SK-N-MC (cell line): ENCODE measurements around the gene HPCAL4.
A peak's percentile ranks its signal among the peaks of the same experiment; 100 is the strongest.

Source experiments
- DNase-seq: peaks from one replicate; pipeline ENCODE4 v3.0.0-alpha.2; 2011; ENCODE audit warnings: low read depth, low spot score
- H3K27ac ChIP-seq: fragments of 200-600 bp; sonication (generic); 2 replicates; pipeline ENCODE4 v1.5.1; 2016; ENCODE audit warnings: mixed run types
- H3K36me3 ChIP-seq: fragments of 200-600 bp; sonication (generic); 2 replicates; pipeline ENCODE4 v1.6.1; 2017; ENCODE audit warnings: antibody characterized with exemption, low read length, mixed read lengths; ENCODE audit not compliant: insufficient read depth
- H3K4me3 ChIP-seq: fragments of 200-600 bp; sonication (generic); 2 replicates; pipeline ENCODE4 v1.5.1; 2016
- H3K9ac ChIP-seq: fragments of 200-600 bp; sonication (generic); 2 replicates; pipeline ENCODE4 v1.8.0; 2017; ENCODE audit warnings: mixed run types, mixed read lengths; ENCODE audit not compliant: insufficient read length
- H3K9me3 ChIP-seq: fragments of 200-600 bp; sonication (generic); 2 replicates; pipeline ENCODE4 v1.6.1; 2017; ENCODE audit warnings: low read depth, mild to moderate bottlenecking, antibody characterized with exemption, low read length, moderate library complexity, mixed read lengths
- EZH2 ChIP-seq: fragments of 200-600 bp; sonication (generic); IDR thresholded peaks from one replicate; pipeline ENCODE4 v1.6.1; 2017; ENCODE audit warnings: antibody characterized with exemption
- FOXP2 ChIP-seq: optimal IDR thresholded peaks from 2 replicates; pipeline ENCODE3; 2011; ENCODE audit warnings: mild to moderate bottlenecking, moderate library complexity; ENCODE audit not compliant: insufficient read depth; ENCODE audit errors: extremely low read length, control extremely low read depth
- POLR2AphosphoS5 ChIP-seq: IDR thresholded peaks from 2 replicates; pipeline ENCODE4 v1.6.1; 2012; ENCODE audit warnings: mild to moderate bottlenecking, low read depth, low read length, borderline replicate concordance

HPCAL4 gene

DNA sequence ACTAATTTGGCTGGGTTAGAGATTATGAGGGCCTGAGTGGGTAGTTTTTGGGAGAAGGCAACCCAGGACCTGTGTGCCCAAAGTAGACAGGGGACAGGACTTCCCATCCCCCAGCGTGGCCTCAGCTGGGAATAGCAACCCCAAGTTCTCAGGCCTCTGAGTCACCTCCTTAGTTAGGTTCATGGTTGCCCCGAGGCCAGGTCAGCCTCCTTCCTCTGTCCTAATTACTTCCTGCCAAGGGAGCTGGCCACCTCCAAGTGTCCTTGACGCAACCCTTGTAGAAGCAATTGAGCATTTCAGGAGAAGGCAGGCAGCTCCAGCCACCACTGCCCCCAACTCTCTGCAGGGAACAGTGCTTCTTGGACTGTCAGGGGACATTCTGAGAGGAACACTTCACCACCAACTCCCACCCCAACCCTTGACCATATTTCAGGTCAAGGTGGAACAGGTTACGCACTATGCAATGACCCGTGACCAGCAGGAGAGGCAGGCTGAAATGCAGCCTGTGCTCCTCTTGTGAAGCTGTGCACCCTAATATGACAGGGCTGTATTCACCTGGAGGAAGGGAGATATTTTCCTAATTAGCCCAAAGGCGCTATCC, 14.2 kb downstream of the HPCAL4 start:
- TF ChIP-seq POLR2AphosphoS5: no peak
- no peak for TF ChIP-seq FOXP2
- no peak for TF ChIP-seq EZH2
- no peaks in the 10 kb centered on the region for H3K9me3 ChIP-seq
- no peaks in the 10 kb centered on the region for H3K36me3 ChIP-seq
- DNase-seq: no peak
- no peak overlapping the region for H3K27ac ChIP-seq
- H3K9ac ChIP-seq: no peak overlapping the region
- H3K4me3 ChIP-seq: no peak overlapping the region

DNA sequence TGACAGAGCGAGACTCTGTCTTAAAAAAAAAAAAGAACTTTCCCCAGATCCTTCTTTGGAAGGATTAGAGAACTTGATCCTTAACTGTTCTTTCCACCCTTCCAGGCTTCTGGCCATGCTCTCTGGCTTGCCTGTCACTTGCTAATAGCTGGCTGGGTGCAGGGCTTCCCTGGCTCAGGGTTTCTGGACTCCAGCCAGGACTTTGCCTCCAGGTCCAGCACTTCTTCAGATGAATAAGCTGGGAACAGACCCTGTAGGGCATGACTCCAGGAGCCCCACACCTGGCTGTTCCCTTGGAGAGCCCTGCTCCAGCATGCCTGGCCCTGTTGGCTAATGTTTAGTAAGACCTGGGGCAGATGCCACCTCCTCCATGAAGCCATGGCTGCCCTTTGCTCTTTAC, 16.0 kb downstream of the HPCAL4 start:
- no peaks in the 10 kb centered on the region for H3K36me3 ChIP-seq
- H3K9me3 ChIP-seq: no peaks in the 10 kb centered on the region
- no peak overlapping the region for H3K4me3 ChIP-seq
- no peak overlapping the region for H3K27ac ChIP-seq
- TF ChIP-seq EZH2: no peak
- TF ChIP-seq FOXP2: no peak
- TF ChIP-seq POLR2AphosphoS5: no peak
- no peak overlapping the region for H3K9ac ChIP-seq
- no peak for DNase-seq

DNA sequence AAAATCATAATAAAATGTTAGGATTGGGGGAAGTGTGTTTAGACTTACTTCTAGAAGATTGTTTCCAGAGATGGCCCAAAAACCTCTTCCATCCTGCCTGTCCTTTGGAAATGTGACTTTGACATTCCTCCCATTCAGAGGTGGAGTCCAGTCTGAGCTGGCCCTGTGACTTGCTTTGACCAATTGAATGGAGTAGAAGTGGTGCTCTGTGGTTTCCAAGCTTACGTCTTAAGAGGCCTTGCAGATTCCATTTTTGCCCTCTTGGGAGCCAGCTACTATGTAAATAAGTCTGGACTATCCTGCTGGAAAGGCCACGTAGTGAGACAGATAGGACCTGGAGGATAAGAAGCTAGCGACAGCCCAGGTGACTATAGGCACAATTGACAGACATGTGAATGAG, 18.0 kb downstream of the HPCAL4 start:
- Histone ChIP-seq H3K36me3 (no peaks in the 10 kb centered on the region), H3K9me3 (no peaks in the 10 kb centered on the region), H3K27ac (no peak overlapping the region), H3K4me3 (no peak overlapping the region), H3K9ac (no peak overlapping the region)
- no peak for TF ChIP-seq EZH2
- no peak for TF ChIP-seq FOXP2
- TF ChIP-seq POLR2AphosphoS5: no peak
- no peak for DNase-seq

DNA sequence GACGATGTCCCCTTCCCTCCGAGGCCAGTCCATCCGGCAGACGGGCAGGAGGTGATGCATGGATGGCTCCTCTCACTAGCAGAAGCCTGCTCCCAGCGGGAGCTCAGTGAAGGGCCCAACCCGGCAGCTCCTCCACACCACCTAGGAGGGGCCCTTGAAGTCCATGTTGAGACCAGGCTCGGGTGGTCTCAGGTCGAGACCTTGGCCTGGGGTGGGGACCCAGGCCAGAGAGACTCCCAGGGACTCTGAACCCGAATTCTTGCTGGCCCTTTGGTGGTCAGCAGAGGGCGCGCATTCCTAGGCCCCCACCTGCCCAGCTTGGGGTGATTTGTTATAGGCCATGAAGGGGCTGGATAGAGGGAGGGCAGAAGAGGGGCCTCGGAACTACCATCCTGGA, 18.7 kb downstream of the HPCAL4 start:
- no peak overlapping the region for H3K27ac ChIP-seq
- H3K9ac ChIP-seq: no peak overlapping the region
- H3K4me3 ChIP-seq: no peak overlapping the region
- TF ChIP-seq POLR2AphosphoS5 (no peak), EZH2 (no peak), FOXP2 (no peak)
- no peaks in the 10 kb centered on the region for H3K9me3 ChIP-seq
- H3K36me3 ChIP-seq: no peaks in the 10 kb centered on the region
- DNase-seq: no peak

DNA sequence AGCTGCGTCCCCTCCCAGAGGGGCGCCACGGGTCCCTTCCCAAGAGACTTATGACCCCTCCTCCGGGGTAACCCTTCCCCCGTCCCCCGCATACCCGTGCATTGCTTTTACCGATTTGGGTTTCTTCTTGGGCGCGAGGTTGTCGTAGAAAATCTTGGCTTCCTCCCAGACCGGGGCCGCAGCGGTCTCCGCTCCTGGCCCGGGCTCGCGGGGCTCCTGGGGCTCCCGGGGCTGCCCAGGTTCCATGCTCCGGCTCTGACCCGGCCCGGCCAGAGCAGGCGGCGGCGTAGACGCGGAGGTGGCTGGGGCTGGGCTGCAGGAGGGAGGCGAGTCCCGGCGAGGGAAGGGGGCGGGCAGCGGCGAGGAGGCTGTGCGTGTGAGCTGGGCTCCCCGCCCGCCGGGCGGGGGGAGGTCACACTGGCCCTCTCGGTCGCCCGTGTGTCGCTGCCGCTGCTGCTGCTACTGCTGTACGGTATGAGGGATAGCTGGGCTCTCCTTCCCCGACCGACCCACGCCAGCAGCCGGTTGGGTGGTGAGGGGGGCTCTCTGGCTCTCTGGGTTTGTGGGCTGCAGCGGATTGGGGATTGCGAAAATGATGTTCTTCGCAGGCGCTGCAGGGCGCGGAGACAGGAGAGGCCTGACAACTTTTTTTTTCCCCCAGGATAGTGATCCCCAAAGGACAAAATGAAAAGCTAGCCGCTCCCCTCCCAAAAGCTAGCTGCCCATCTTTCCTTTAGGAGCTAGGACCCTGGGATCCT, 19.3 kb downstream of the HPCAL4 start, which contains the start of gene NT5C1A:
Gene NT5C1A, minus strand, starts transcription at position 315 of the 758 bp plus-strand sequence. Its CDS starts 69 bp downstream, at position 246.
- no peak within 1 kb of the TSS for H3K9ac ChIP-seq
- H3K27ac ChIP-seq: no peak within 1 kb of the TSS
- TF ChIP-seq POLR2AphosphoS5 (no peak), EZH2 (peak; percentile 96), FOXP2 (no peak)
- DNase-seq: no peak
- H3K9me3 ChIP-seq: no peaks in the 10 kb centered on the region
- peak within 1 kb of the TSS; percentile 22; the same call in 1 of the 2 replicates for H3K4me3 ChIP-seq
- H3K36me3 ChIP-seq: no peaks in the 10 kb centered on the region

DNA sequence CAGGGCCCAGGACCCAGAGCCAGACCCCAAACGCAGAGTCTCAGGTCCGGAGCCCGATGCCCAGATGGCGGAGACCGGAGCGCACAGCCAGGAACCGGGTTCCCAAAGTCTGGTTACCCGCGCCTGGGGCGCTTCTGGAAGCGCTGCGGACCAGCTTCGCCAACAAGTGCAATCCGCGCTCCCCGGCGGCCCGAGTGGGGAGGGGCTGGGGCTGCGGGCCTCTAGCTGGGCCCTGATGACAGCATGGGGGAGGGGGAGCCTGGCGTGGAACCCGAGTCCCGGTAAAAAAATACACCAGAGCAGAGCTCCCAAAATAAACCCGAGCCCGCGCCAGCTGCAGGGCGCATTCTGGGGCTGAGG, 19.8 kb downstream of the HPCAL4 start:
- Histone ChIP-seq H3K9ac (no peak overlapping the region), H3K4me3 (peak overlapping the region; percentile 22; the same call in 1 of the 2 replicates), H3K27ac (no peak overlapping the region), H3K36me3 (no peaks in the 10 kb centered on the region), H3K9me3 (no peaks in the 10 kb centered on the region)
- no peak for TF ChIP-seq EZH2
- DNase-seq: no peak

DNA sequence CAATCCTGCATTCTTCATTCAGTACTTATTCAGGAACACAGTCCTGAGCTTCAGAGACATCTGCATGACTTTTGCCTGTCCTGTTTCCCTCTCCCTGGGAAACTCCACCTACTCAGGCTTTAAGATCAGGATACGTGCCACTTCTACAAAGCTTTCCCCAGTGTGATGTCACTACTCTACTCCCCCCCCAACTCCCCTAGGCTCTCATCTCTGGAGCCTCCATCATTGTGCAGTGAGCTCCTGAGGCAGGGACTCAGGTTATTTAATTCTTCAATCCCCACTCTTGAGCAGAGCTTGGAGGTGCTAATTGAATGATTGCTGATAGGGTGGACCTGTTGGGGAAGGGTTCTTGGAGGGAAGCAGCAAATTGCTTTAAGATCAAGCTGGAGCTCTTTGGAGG, 20.5 kb downstream of the HPCAL4 start:
- Histone ChIP-seq H3K4me3 (no peak overlapping the region), H3K9me3 (no peaks in the 10 kb centered on the region), H3K36me3 (no peaks in the 10 kb centered on the region), H3K9ac (no peak overlapping the region), H3K27ac (no peak overlapping the region)
- TF ChIP-seq EZH2 (no peak), FOXP2 (no peak), POLR2AphosphoS5 (no peak)
- no peak for DNase-seq

DNA sequence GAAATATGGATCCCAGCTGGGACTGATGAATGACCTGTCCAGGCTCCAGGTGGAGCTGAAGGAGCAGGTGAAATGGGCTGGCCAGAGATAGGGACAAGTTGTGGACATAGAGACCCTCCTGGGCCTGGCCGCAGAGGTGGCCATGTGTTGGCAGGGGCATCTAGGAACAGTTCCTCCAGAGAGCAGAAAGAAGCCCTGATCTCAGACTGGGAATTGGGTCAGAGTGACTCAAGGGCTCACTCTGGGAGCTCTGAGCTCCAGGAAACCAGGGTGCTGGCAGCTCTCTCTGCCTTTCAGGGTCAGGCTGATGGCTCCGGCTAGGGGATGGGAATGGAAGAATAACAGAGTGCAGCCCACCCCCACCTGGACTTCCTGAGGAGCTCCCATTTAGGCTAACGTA, 22.3 kb downstream of the HPCAL4 start:
- no peak for DNase-seq
- no peak overlapping the region for H3K27ac ChIP-seq
- TF ChIP-seq POLR2AphosphoS5 (no peak), EZH2 (no peak), FOXP2 (no peak)

More for the DNA sequence above, 22.3 kb downstream of the HPCAL4 start:
- no peak overlapping the region for H3K9ac ChIP-seq
- H3K36me3 ChIP-seq: no peaks in the 10 kb centered on the region
- no peak overlapping the region for H3K4me3 ChIP-seq
- no peaks in the 10 kb centered on the region for H3K9me3 ChIP-seq
